ENCODE results near the gene PRKCQ. TPM values are rescaled to one million over a fixed set of nuclear protein-coding genes. Genes with fewer than 3 reads are reported as not detected.
"Not testable (repeated sequence)": the region's sequence is repeated elsewhere in the genome, so short reads cannot be mapped to it uniquely, and the experiment has no call there.

Gene PRKCQ
- polyA plus RNA-seq, 6 donors from 2014 or later = 0.08 to 0.35 (median 0.17) TPM; not detected in 2

DNA sequence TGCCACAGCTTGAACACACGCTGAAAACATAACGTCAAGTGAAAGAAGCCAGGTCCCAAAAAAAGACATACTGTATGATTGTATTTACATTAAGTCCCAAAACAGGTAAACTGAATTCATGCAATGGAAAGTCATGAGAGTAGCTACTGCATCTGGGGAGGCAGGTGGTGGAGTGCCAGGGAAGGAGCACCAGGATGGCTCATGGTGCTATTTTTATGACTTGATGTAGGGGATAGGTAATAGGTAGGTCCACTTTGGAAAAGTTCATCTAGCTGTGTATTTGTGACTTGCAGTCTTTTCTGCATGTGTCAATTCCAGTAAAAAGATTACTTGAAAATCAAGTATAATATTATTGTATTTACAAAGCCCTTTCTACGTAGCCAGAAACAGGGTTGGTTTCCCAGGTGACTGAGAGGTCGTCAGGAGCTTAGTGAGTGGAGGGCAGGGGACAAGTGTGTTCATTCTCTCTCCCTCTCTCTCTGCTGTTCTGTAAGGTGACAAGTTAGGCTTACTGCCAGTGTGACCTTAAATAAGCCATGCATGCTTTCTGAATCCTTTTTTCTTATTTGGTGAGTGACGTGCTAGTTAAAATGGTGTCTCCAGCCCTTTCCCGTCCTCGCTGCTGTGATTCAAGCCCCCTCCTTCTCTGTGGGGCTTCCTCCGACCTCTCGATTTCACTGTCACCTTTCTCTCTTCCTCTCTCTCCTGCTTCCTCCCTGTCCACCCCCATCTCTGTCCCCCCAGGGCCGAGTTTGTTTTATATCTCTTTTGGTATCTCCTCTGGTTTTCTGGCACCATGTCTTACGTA lies 9.4 kb upstream of the PRKCQ start:
- no peak overlapping the region for H3K4me3 Mint-ChIP-seq
- no peaks in the 10 kb centered on the region for H3K4me1 Mint-ChIP-seq
- ATAC-seq (ENCODE audit: low read depth in 2 of 2) (no peak), DNase-seq (no peak)
- H3K9me3 Mint-ChIP-seq = no peaks in the 10 kb centered on the region
- peaks cover 0 to 4% of the 10 kb centered on the region in 2 donors for H3K36me3 Mint-ChIP-seq
- H3K27ac Mint-ChIP-seq = no peak overlapping the region
- H3K27me3 Mint-ChIP-seq = no peaks in the 10 kb centered on the region

DNA sequence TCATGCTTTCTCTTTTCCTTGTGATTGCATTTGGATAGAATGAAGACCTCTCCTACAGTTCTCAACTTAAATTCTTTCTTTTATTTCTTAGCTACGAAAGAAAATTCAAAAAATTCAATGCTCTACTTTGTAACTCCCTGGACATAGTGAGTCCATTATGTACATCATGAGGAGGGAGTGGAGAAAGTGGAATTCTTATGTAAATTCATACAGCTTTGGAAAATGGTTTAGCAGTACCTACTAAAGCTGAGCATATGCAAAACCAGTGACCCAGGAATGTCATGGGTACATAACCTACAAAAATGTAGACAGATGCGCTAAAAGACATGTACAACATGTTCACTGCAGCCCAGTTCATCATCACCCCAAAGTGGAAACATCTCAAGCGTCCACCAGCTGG lies 8.8 kb upstream of the PRKCQ start:
- no peak for DNase-seq
- Mint-ChIP-seq H3K36me3 (peaks cover 0 to 6% of the 10 kb centered on the region in 2 donors), H3K4me3 (no peak overlapping the region), H3K27me3 (no peaks in the 10 kb centered on the region), H3K4me1 (no peaks in the 10 kb centered on the region), H3K27ac (peak overlapping the region in 2 of 6 donors; percentile 15 to 56), H3K9me3 (no peaks in the 10 kb centered on the region)
- no peak for ATAC-seq (ENCODE audit: low read depth in 2 of 2)

DNA sequence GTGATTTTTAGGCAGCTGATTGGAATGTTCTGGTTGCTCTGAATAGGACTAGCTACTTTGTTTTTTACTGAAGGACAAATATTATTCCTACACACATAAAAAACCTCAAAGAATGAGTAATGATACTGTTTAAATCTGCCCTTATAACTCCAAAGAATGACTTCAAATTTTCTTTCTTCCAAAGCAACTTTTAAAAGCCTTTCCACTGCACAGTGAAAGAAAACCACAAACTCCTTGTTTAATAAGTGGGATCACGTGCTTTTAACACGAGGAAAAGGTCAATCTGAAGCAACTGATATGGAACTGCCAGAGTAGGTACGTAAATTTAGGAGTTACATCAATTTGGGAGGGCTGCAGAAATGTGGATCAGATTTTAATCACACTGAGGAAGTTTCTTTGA lies 8.0 kb upstream of the PRKCQ start:
- H3K27ac Mint-ChIP-seq = no peak overlapping the region
- no peak overlapping the region for H3K4me3 Mint-ChIP-seq
- DNase-seq (no peak), ATAC-seq (ENCODE audit: low read depth in 2 of 2) (no peak)
- no peaks in the 10 kb centered on the region for H3K4me1 Mint-ChIP-seq
- H3K9me3 Mint-ChIP-seq = no peaks in the 10 kb centered on the region
- peaks cover 0 to 8% of the 10 kb centered on the region in 2 donors for H3K36me3 Mint-ChIP-seq
- no peaks in the 10 kb centered on the region for H3K27me3 Mint-ChIP-seq

DNA sequence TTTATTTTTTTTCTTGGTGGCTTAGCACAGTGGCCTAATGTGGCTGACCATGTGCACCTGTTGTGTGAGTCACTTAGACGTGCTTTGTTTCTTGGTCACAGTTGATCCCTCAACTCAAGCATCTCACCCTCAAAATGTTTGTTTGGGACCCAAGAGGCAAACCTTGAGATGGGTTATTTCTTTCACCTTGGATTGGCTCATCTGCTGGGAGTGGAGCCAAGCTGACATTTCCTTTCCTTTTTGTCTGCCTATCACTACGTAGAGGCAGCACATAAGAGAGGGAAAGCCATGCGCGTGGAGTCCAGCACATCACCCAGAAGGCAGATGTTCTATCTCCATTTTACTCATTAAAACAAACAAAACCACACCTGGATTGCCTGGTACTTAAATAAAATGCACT lies 6.4 kb upstream of the PRKCQ start:
- ATAC-seq (ENCODE audit: low read depth in 2 of 2) (no peak), DNase-seq (no peak)
- Mint-ChIP-seq H3K4me3 (no peak overlapping the region), H3K27ac (peak overlapping the region in 1 of 6 donors; percentile 22), H3K9me3 (no peaks in the 10 kb centered on the region), H3K4me1 (peaks cover 0 to under 1% (median 0%) of the 10 kb centered on the region in 3 donors), H3K36me3 (peaks cover 0 to 8% of the 10 kb centered on the region in 2 donors), H3K27me3 (peaks cover 0 to 5% (median 0%) of the 10 kb centered on the region in 3 donors)

DNA sequence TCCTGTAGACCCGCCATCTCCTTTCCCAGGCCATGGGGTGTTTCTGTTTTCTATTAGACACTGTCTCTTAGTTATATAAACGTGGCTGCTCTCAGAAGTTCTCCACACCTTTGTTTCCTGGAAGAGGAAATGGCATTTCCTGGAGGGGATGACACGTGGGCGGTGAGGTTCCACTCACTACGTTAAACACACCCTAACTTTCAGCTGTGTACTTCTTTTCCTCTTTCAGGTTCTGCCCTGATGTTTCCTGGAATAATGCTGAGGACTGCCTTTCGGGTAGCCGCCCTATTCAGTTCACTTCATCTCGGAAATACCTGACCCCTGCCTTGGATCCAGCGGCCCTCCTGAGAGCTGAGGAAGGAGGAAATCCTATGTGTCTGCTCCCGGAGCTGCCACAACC lies 3.4 kb upstream of the PRKCQ start:
- H3K27me3 Mint-ChIP-seq = peaks cover 12 to 20% (median 18%) of the 10 kb centered on the region in 3 donors
- H3K4me3 Mint-ChIP-seq = peak overlapping the region in 2 of 8 donors; percentile 31 to 78
- DNase-seq (no peak), ATAC-seq (ENCODE audit: low read depth in 2 of 2) (no peak)
- no peak overlapping the region for H3K27ac Mint-ChIP-seq
- H3K36me3 Mint-ChIP-seq = peaks cover 0 to 4% of the 10 kb centered on the region in 2 donors
- peaks cover 7 to 22% (median 16%) of the 10 kb centered on the region in 3 donors for H3K4me1 Mint-ChIP-seq
- no peaks in the 10 kb centered on the region for H3K9me3 Mint-ChIP-seq

DNA sequence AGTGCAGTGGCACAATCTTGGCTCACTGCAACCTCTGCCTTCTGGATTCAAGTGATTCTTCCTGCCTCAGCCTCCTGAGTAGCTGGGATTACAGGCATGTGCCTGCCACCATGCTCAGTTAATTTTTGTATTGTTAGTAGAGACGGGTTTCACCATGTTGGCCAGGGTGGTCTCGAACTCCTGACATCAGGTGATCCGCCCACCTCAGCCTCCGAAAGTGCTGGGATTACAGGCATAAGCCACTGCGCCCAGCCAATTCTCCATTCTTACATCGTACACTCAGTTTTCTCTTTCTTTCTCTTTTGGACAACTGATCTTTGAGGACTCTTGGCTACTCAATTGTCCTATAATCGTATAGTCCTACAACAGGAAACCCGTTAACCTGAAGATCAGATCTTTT lies 2.8 kb upstream of the PRKCQ start:
- Mint-ChIP-seq H3K27me3 (peaks cover 17 to 25% (median 23%) of the 10 kb centered on the region in 3 donors), H3K27ac (peak overlapping the region in 1 of 6 donors; percentile 56), H3K4me3 (peak overlapping the region in 1 of 8 donors; percentile 78), H3K4me1 (peaks cover 13 to 27% (median 16%) of the 10 kb centered on the region in 3 donors)
- DNase-seq; H3K36me3 Mint-ChIP-seq; ATAC-seq (ENCODE audit: low read depth in 2 of 2); H3K9me3 Mint-ChIP-seq: not testable (repeated sequence)

DNA sequence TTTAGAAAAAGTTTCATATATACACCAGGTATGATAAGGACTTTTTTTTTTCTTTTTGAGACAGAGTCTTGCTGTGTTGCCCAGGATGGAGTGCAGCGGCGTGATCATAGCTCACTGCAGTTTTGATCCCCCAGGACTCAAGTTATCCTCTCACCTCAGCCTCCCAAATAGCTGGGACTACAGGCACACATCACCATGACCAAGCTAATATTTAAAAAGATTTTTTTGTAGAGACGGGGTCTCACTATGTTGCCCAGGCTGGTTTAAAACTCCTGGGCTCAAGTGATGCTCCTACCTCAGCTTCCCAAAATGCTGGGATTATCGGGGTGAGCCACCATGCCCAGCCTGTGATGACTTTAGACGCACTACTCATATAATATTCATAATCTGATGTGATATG lies 2.2 kb upstream of the PRKCQ start:
- no peak overlapping the region for H3K27ac Mint-ChIP-seq
- H3K4me3 Mint-ChIP-seq = peak overlapping the region in 3 of 8 donors; percentile 13 to 78 (median 14)

DNA sequence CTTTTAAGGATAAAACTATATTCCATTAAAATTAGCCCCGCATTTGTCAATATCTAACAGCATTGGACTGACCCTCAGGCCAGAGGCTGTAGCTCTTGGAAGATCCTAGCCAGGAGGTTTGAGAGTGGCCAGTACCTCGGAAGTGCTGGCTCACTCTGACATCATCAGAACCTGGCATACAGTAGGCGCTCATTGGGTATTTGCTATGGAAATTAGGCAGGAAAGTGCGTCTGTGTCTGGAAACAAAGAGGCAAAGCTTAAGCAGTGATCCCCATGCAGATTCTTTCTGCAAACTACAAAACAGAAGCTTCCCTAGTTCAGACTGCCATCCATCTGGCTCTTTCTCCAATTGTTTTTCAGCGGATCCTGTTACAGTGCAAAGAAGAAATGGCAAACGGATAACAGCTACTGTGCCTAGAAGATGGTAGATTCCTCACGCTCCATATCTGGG lies 1.7 kb upstream of the PRKCQ start:
- peaks cover 0 to 4% of the 10 kb centered on the region in 2 donors for H3K36me3 Mint-ChIP-seq
- H3K4me1 Mint-ChIP-seq = peaks cover 13 to 28% (median 16%) of the 10 kb centered on the region in 3 donors
- peak overlapping the region in 5 of 8 donors; percentile 26 to 85 (median 62) for H3K4me3 Mint-ChIP-seq
- no peak for ATAC-seq (ENCODE audit: low read depth in 2 of 2)
- DNase-seq = no peak
- peaks cover 22 to 30% (median 28%) of the 10 kb centered on the region in 3 donors for H3K27me3 Mint-ChIP-seq
- H3K9me3 Mint-ChIP-seq = no peaks in the 10 kb centered on the region
- no peak overlapping the region for H3K27ac Mint-ChIP-seq

More for the DNA sequence above, 2.2 kb upstream of the PRKCQ start:
- ATAC-seq (ENCODE audit: low read depth in 2 of 2) (no peak), DNase-seq (no peak)
- Mint-ChIP-seq H3K4me1 (peaks cover 13 to 28% (median 16%) of the 10 kb centered on the region in 3 donors), H3K9me3 (no peaks in the 10 kb centered on the region), H3K36me3 (peaks cover 0 to 4% of the 10 kb centered on the region in 2 donors), H3K27me3 (peaks cover 22 to 30% (median 28%) of the 10 kb centered on the region in 3 donors)

DNA sequence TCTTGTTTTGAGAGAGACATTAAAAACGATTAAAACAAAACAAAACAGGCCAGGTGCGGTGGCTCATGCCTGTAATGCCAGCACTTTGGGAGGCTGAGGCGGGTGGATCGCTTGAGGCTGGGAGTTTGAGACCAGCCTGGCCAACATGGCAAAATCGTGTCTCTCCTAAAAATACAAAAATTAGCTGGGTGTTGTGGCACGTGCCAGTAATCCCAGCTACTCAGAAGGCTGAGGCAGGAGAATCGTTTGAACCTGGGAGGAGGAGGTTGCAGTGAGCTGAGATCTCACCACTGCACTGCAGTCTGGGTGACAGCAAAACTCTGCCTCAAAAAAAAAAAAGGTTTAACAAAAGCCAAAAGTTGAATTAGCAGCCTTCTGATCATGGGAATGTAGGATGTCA lies 1.1 kb upstream of the PRKCQ start:
- Mint-ChIP-seq H3K4me3 (peak overlapping the region; percentile 62 to 97 (median 85)), H3K27me3 (peaks cover 27 to 31% (median 30%) of the 10 kb centered on the region in 3 donors), H3K4me1 (peaks cover 16 to 32% (median 17%) of the 10 kb centered on the region in 3 donors), H3K27ac (peak overlapping the region in 2 of 6 donors; percentile 12 to 67)
- H3K36me3 Mint-ChIP-seq; DNase-seq; H3K9me3 Mint-ChIP-seq; ATAC-seq (ENCODE audit: low read depth in 2 of 2): not testable (repeated sequence)

DNA sequence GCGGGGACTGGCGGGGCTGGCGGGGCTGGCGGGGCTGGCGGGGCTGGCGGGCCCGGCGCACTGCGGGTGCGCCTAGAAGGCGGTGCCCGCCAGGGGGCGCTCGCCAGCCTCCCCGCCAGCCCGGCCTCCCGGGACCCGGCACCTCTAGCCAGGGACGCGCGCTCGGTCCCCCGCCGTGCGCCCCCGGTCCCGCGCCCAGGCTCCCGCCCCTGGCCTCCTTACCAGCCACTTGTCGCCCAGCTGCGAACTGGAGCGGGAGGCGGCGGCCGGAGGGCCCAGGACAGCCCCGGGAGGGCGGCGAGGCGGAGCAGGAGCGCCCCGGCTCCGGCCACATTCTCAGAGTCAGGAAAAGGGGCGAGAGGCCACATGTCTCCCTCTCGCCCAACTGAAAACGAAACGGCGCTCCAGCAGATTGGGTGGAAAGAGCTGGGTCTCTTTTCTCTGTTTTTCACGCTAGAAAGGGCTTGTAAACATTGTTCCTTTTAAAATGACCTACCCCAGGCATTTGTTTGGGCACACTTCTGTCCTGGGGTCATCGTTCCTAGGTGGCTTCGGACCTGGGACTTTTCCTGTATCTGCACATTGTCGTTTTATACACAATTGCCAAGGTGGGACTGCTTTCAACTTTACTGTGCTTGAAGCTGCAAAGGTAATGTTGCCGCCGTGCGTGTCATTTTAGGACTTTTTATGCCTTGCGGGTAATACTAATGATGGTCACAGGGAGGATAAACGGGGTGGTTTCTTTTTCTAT lies 378 bp upstream of the PRKCQ start:
- ATAC-seq (ENCODE audit: low read depth in 2 of 2) = peak; percentile 94 to 95
- no peaks in the 10 kb centered on the region for H3K9me3 Mint-ChIP-seq

DNA sequence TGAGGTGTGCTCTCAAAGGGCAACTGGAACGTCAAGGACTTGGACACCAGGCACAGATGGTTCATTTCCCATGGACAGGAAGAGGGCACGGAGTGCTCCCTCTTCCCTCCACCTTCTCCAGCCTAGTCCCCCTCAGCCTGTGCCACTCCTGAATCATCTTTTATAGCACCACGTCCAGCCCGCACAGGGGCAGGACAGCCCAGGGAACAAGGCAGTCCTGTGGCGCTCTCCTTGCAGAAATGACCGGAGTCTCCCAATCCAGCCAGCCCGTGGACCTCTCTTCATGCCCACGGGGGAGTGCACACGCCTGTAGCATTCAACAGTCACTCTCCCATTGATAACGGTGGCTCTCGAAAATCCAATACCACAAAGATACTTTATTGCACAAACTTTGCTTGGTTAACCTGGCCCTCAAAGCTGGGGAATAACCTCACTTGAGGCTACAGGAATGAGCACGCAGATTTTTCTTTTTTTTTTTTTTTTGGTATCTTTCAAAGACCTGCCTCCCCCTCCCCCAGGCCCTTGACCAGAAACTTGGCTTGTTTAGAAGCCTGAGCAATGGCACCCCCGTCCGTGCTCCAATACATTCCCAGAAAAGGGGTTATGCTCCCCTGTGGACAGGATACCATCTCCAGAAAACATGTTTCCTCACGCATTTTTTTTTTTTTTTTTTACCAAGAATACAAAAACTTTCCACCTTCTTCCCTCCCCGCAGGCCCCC lies 733 bp downstream of the PRKCQ start:
- no peak overlapping the region for H3K27ac Mint-ChIP-seq
- no peak for DNase-seq
- no peaks in the 10 kb centered on the region for H3K9me3 Mint-ChIP-seq
- peaks cover 16 to 34% (median 18%) of the 10 kb centered on the region in 3 donors for H3K4me1 Mint-ChIP-seq
- H3K4me3 Mint-ChIP-seq = peak overlapping the region; percentile 66 to 87 (median 78)
- H3K27me3 Mint-ChIP-seq = peaks cover 30 to 37% (median 31%) of the 10 kb centered on the region in 3 donors
- peaks cover 0 to 4% of the 10 kb centered on the region in 2 donors for H3K36me3 Mint-ChIP-seq
- ATAC-seq (ENCODE audit: low read depth in 2 of 2) = no peak

More for the DNA sequence above, 378 bp upstream of the PRKCQ start:
- H3K4me1 Mint-ChIP-seq = peaks cover 16 to 34% (median 18%) of the 10 kb centered on the region in 3 donors
- H3K4me3 Mint-ChIP-seq = peak overlapping the region; percentile 82 to 97 (median 88)
- H3K27me3 Mint-ChIP-seq = peaks cover 30 to 37% (median 31%) of the 10 kb centered on the region in 3 donors
- H3K36me3 Mint-ChIP-seq = peaks cover 0 to 4% of the 10 kb centered on the region in 2 donors
- DNase-seq = peak; percentile 62
- H3K27ac Mint-ChIP-seq = peak overlapping the region in 3 of 6 donors; percentile 34 to 83 (median 67)

DNA sequence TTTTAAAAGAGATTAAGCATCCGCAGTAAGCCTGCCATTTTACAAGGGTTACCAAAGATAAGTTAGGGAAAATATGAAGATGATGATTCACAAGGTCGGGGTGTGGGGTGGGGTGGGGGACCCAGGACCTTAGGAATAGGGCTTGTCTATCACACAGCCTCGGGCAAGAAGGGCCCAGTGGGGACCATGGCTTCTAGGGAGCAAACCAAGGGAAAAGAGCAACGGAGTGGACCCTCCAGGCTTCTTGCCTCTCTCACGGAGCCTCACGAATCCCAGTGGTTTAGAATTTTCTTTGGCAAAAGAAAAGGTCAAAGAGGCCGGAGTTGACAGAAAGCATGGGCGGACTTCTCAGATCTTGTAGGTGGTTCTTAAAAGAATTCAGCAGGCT lies 1.3 kb downstream of the PRKCQ start:
- no peak for DNase-seq
- peaks cover 0 to 2% of the 10 kb centered on the region in 2 donors for H3K36me3 Mint-ChIP-seq
- peaks cover 30 to 37% (median 31%) of the 10 kb centered on the region in 3 donors for H3K27me3 Mint-ChIP-seq
- no peak overlapping the region for H3K27ac Mint-ChIP-seq
- H3K4me3 Mint-ChIP-seq = peak overlapping the region; percentile 32 to 83 (median 76)
- no peak for ATAC-seq (ENCODE audit: low read depth in 2 of 2)
- peaks cover 0 to 1% (median 0%) of the 10 kb centered on the region in 7 donors for H3K9me3 Mint-ChIP-seq
- peaks cover 16 to 34% (median 18%) of the 10 kb centered on the region in 3 donors for H3K4me1 Mint-ChIP-seq

Measured in naive B cell (primary cell).